ENCODE measurements around the gene PDE4D. TPM values are rescaled to one million over a fixed set of nuclear protein-coding genes. Genes with fewer than 3 reads are reported as not detected.

Gene PDE4D
- total and polyA plus RNA-seq, 10 of the 15 experiments (the other 5 are each of a cell fraction or from before 2014, with no cell fraction given) = 0.87 to 4.1 (median 2.2) TPM

GRCh38 chr5:59138509-59138908, 755.0 kb downstream of the PDE4D start:
- CTCF ChIA-PET = interaction anchor here (1.0 to 1.6 kb wide), 2 partner anchors 14 to 50 kb away, joined by 4 read pairs; no protein-coding TSS in a partner anchor
- Histone ChIP-seq H3K27me3 (replicated peaks in 1 of 2; ENCODE audit: control insufficient read depth in 2 of 2, insufficient read depth in 2 of 2, low read length in 1 of 2) (no peaks in the 10 kb centered on the region), H3K27ac (ENCODE audit: control insufficient read depth, insufficient read depth) (no peak overlapping the region), H4K20me1 (ENCODE audit: control insufficient read depth, insufficient read depth) (no peaks in the 10 kb centered on the region), H3K9me3 (replicated peaks; ENCODE audit: control insufficient read depth, insufficient read depth, low read length) (no peaks in the 10 kb centered on the region), H3K36me3 (ENCODE audit: control insufficient read depth in 2 of 2, insufficient read depth in 2 of 2, low read length in 1 of 2) (no peaks in the 10 kb centered on the region), H3K9ac (ENCODE audit: control insufficient read depth, insufficient read depth, low read length) (no peak overlapping the region), H3K4me1 (ENCODE audit: control insufficient read depth, insufficient read depth, low read length) (no peaks in the 10 kb centered on the region; the same call in 1 of the 2 replicates), H3K4me3 (no peak overlapping the region), H2AFZ (ENCODE audit: control insufficient read depth, low read depth, low read length) (no peak overlapping the region), H3K4me2 (ENCODE audit: control insufficient read depth, insufficient read depth) (no peak overlapping the region), H3K79me2 (ENCODE audit: control insufficient read depth, insufficient read depth, low read length) (no peaks in the 10 kb centered on the region)
- RAD21 ChIA-PET (ENCODE audit: unreplicated experiment) = interaction anchor here (1.2 to 2.2 kb wide), 2 partner anchors 10 to 14 kb away, joined by 4 to 5 read pairs; no protein-coding TSS in a partner anchor
- TF ChIP-seq POU2F2 (IDR thresholded peaks at IDR 0.05; ENCODE audit: borderline replicate concordance, low read depth, low read length) (no peak), SUPT20H (IDR thresholded peaks at IDR 0.05; ENCODE audit: borderline replicate concordance, control insufficient read depth, low read depth, low read length) (no peak), NFIC (IDR thresholded peaks at IDR 0.05; ENCODE audit: low read depth, low read length) (no peak)
- in situ Hi-C loops (cut with MboI) = no loop called here
- no peak for DNase-seq (ENCODE audit: low read depth, low spot score)
- POLR2A ChIA-PET = no interaction called here
- no TSS peak for BruUV-seq (replicated peaks)
- SMC1A ChIA-PET (ENCODE audit: uncharacterized antibody, unreplicated experiment) = interaction anchor here (1.2 kb wide), 1 partner anchor 37 kb away, joined by 3 read pairs; no protein-coding TSS in a partner anchor
- intact Hi-C loops (cut with micrococcal nuclease; ENCODE audit: unreplicated experiment) = no loop called here
- WGBS (ENCODE audit: insufficient coverage, insufficient replicate concordance, low lambda C conversion rate, missing lambda C conversion rate) = 69% methylated on average over 2 of the region's 2 CpGs
- FAIRE-seq = no peak
- ATAC-seq = no peak

- no peak for DNase-seq (ENCODE audit: low read depth, low spot score)
- 11% methylated on average over 2 of the region's 2 CpGs for WGBS (ENCODE audit: insufficient coverage, insufficient replicate concordance, low lambda C conversion rate, missing lambda C conversion rate)
- H3K4me2 ChIP-seq (ENCODE audit: control insufficient read depth, insufficient read depth) = no peak overlapping the region
- H3K4me1 ChIP-seq (ENCODE audit: control insufficient read depth, insufficient read depth, low read length) = no peaks in the 10 kb centered on the region; the same call in 1 of the 2 replicates
- no peaks in the 10 kb centered on the region for H3K9me3 ChIP-seq (replicated peaks; ENCODE audit: control insufficient read depth, insufficient read depth, low read length)
- H3K9ac ChIP-seq (ENCODE audit: control insufficient read depth, insufficient read depth, low read length) = no peak overlapping the region
- ChIA-PET CTCF (interaction anchor here (1.0 kb wide), 1 partner anchor 13 kb away, joined by 4 read pairs; no protein-coding TSS in a partner anchor), POLR2A (no interaction called here), SMC1A (ENCODE audit: uncharacterized antibody, unreplicated experiment) (interaction anchor here (1.2 kb wide), 1 partner anchor 37 kb away, joined by 3 read pairs; no protein-coding TSS in a partner anchor), RAD21 (ENCODE audit: unreplicated experiment) (interaction anchor here (1.2 to 1.7 kb wide), 2 partner anchors 10 to 14 kb away, joined by 4 to 5 read pairs; no protein-coding TSS in a partner anchor)
- H3K4me3 ChIP-seq = no peak overlapping the region
- BruUV-seq (replicated peaks) = no TSS peak
- no peaks in the 10 kb centered on the region for H3K27me3 ChIP-seq (replicated peaks in 1 of 2; ENCODE audit: control insufficient read depth in 2 of 2, insufficient read depth in 2 of 2, low read length in 1 of 2)
- H3K79me2 ChIP-seq (ENCODE audit: control insufficient read depth, insufficient read depth, low read length) = no peaks in the 10 kb centered on the region
- H3K27ac ChIP-seq (ENCODE audit: control insufficient read depth, insufficient read depth) = no peak overlapping the region
- H2AFZ ChIP-seq (ENCODE audit: control insufficient read depth, low read depth, low read length) = no peak overlapping the region
- FAIRE-seq = no peak
- H3K36me3 ChIP-seq (ENCODE audit: control insufficient read depth in 2 of 2, insufficient read depth in 2 of 2, low read length in 1 of 2) = no peaks in the 10 kb centered on the region
- no peak for ATAC-seq
- in situ Hi-C loops (cut with MboI) (no loop called here), intact Hi-C loops (cut with micrococcal nuclease; ENCODE audit: unreplicated experiment) (no loop called here)
- TF ChIP-seq ZBTB4 (CRISPR knock-in tag; IDR thresholded peaks at IDR 0.05) = no peak
- TF ChIP-seq E2F4 (IDR thresholded peaks at IDR 0.05; ENCODE audit: low read depth, low read length) = no peak
- TF ChIP-seq NFYB (IDR thresholded peaks at IDR 0.05; ENCODE audit: insufficient read depth, low read depth, low read length) = no peak
- TF ChIP-seq NFXL1 (IDR thresholded peaks at IDR 0.05; ENCODE audit: borderline replicate concordance) = no peak
- no peak for TF ChIP-seq SPI1 (IDR thresholded peaks at IDR 0.05; ENCODE audit: borderline replicate concordance, insufficient read depth, low read depth, low read length)
- no peak for TF ChIP-seq HDAC2 (IDR thresholded peaks at IDR 0.05)
- no peak for TF ChIP-seq NFIC (IDR thresholded peaks at IDR 0.05; ENCODE audit: low read depth, low read length)
- TF ChIP-seq MYC (IDR thresholded peaks at IDR 0.05; ENCODE audit: insufficient read depth, insufficient read length, insufficient replicate concordance, low read length, severe bottlenecking) = no peak
- TF ChIP-seq SMARCA5 (IDR thresholded peaks at IDR 0.05) = no peak
- no peak for TF ChIP-seq MEF2A (IDR thresholded peaks at IDR 0.05; ENCODE audit: insufficient read depth, low read depth, low read length)
- TF ChIP-seq ZNF622 (IDR thresholded peaks at IDR 0.05) = no peak
- H4K20me1 ChIP-seq (ENCODE audit: control insufficient read depth, insufficient read depth) = no peaks in the 10 kb centered on the region
Measured at GRCh38 chr5:59137846-59138245, 755.7 kb downstream of the PDE4D start.

All from GM12878 (cell line).